ENCODE data around the gene KIR3DL3.
"Not testable (repeated sequence)": the region's sequence is repeated elsewhere in the genome, so short reads cannot be mapped to it uniquely, and the experiment has no call there.

The KIR3DL3 gene

GRCh38 chr19:54782916-54783315, 58.7 kb downstream of the KIR3DL3 start:
- DNase-seq (ENCODE audit: low spot score): not testable (repeated sequence)
